ENCODE measurements around the gene RHOT2.

GRCh38 chr16:671353-672131 lies 3.6 kb downstream of the RHOT2 start:
- TF ChIP-seq FOXM1 (IDR thresholded peaks at IDR 0.05; ENCODE audit: borderline replicate concordance): no peak
- TF ChIP-seq LEF1 (IDR thresholded peaks at IDR 0.05; ENCODE audit: borderline replicate concordance): no peak

Data from HEK293T (cell line).